Trophoblast cell (in vitro differentiated cells and primary cell): Measurements from ENCODE around the gene ZDHHC8.

Experiments
- DNase-seq, 2 donors: peaks; one replicate each; pipeline ENCODE4 v3.0.0-alpha.2; 2016
- H2AFZ ChIP-seq: 2 replicates; pipeline ENCODE4 v1.6.1; 2013; ENCODE audit warnings: low read length, moderate library complexity, mild to moderate bottlenecking; ENCODE audit not compliant: insufficient read depth, poor library complexity
- H2AK5ac ChIP-seq: 2 replicates; pipeline ENCODE4 v1.6.1; 2013; ENCODE audit warnings: mild to moderate bottlenecking, low read length
- H2BK120ac ChIP-seq: 2 replicates; pipeline ENCODE4 v1.6.1; 2013; ENCODE audit warnings: low read length, mild to moderate bottlenecking, moderate library complexity; ENCODE audit not compliant: insufficient read depth, poor library complexity
- H2BK12ac ChIP-seq: 2 replicates; pipeline ENCODE4 v1.6.1; 2013; ENCODE audit warnings: mild to moderate bottlenecking, low read length, moderate library complexity
- H2BK5ac ChIP-seq: 2 replicates; pipeline ENCODE4 v1.6.1; 2013; ENCODE audit warnings: low read length, low read depth, moderate library complexity, mild to moderate bottlenecking; ENCODE audit not compliant: poor library complexity
- H3K14ac ChIP-seq: 2 replicates; pipeline ENCODE4 v1.6.1; 2013; ENCODE audit warnings: mild to moderate bottlenecking, low read length
- H3K18ac ChIP-seq: 2 replicates; pipeline ENCODE4 v1.6.1; 2013; ENCODE audit warnings: mild to moderate bottlenecking, low read length
- H3K23ac ChIP-seq: 2 replicates; pipeline ENCODE4 v1.6.1; 2013; ENCODE audit warnings: low read length
- H3K27ac ChIP-seq: 2 replicates; pipeline ENCODE4 v1.5.1; 2013; ENCODE audit warnings: low read depth, mild to moderate bottlenecking, inconsistent platforms, low read length, moderate library complexity
- H3K27me3 ChIP-seq: 2 replicates; pipeline ENCODE4 v1.6.1; 2013; ENCODE audit warnings: inconsistent platforms, mild to moderate bottlenecking, low read length, moderate library complexity; ENCODE audit not compliant: insufficient read depth
- H3K36me3 ChIP-seq, 2 experiments: 1 replicate in 1 of 2; 2 replicates in 1 of 2; pipeline ENCODE4 v1.6.1; 2013; ENCODE audit warnings: low read length in 2 of 2, mild to moderate bottlenecking in 2 of 2, moderate library complexity in 1 of 2; ENCODE audit not compliant: insufficient read depth in 2 of 2, control insufficient read depth in 1 of 2
- H3K4ac ChIP-seq: 2 replicates; pipeline ENCODE4 v1.6.1; 2013; ENCODE audit warnings: low read depth, mild to moderate bottlenecking, low read length, moderate library complexity
- H3K4me1 ChIP-seq, 2 experiments: 1 replicate in 1 of 2; 2 replicates in 1 of 2; pipeline ENCODE4 v1.6.1; 2013; ENCODE audit warnings: low read length in 2 of 2, mild to moderate bottlenecking in 2 of 2, moderate library complexity in 1 of 2; ENCODE audit not compliant: insufficient read depth in 2 of 2, control insufficient read depth in 1 of 2
- H3K4me2 ChIP-seq: 2 replicates; pipeline ENCODE4 v1.6.1; 2013; ENCODE audit warnings: inconsistent platforms, mild to moderate bottlenecking, low read length, moderate library complexity
- H3K4me3 ChIP-seq: 2 replicates; pipeline ENCODE4 v1.5.1; 2013; ENCODE audit warnings: mild to moderate bottlenecking, low read depth, low read length, inconsistent platforms
- H3K79me1 ChIP-seq: one replicate; pipeline ENCODE4 v1.6.1; 2013; ENCODE audit warnings: low read length
- H3K79me2 ChIP-seq: 2 replicates; pipeline ENCODE4 v1.6.1; 2013; ENCODE audit warnings: low read length, mild to moderate bottlenecking; ENCODE audit not compliant: control insufficient read depth, insufficient read depth, poor library complexity
- H3K9ac ChIP-seq: 2 replicates; pipeline ENCODE4 v1.6.1; 2013; ENCODE audit warnings: mild to moderate bottlenecking, low read length
- H3K9me3 ChIP-seq: 2 replicates; pipeline ENCODE4 v1.6.1; 2013; ENCODE audit warnings: low read depth, mild to moderate bottlenecking, control low read depth, inconsistent platforms, low read length; ENCODE audit not compliant: insufficient read depth
- H4K12ac ChIP-seq: 2 replicates; pipeline ENCODE4 v1.6.1; 2013; ENCODE audit warnings: low read depth, mild to moderate bottlenecking, low read length, moderate library complexity
- H4K8ac ChIP-seq: 2 replicates; pipeline ENCODE4 v1.6.1; 2013; ENCODE audit warnings: low read depth, mild to moderate bottlenecking, low read length, moderate library complexity
- H4K91ac ChIP-seq: one replicate; pipeline ENCODE4 v1.6.1; 2013; ENCODE audit warnings: low read depth, mild to moderate bottlenecking, low read length, moderate library complexity
- WGBS: extraction: QIAGEN DNeasy Blood & Tissue Kit; methylation state at CpG from one replicate; pipeline ENCODE4 v1.1.7; 2013; ENCODE audit warnings: missing lambda C conversion rate; ENCODE audit not compliant: insufficient read length, insufficient coverage; ENCODE audit errors: extremely low coverage; 5-methylcytosine and 5-hydroxymethylcytosine counted together

Gene ZDHHC8

GRCh38 chr22:20169253-20169822 lies 37.7 kb downstream of the ZDHHC8 start:
- no peaks in the 10 kb centered on the region for H3K79me2 ChIP-seq
- H2BK5ac ChIP-seq = no peak overlapping the region
- peaks cover 3% of the 10 kb centered on the region for H3K9me3 ChIP-seq
- H4K91ac ChIP-seq = no peak overlapping the region
- H4K12ac ChIP-seq = no peak overlapping the region
- WGBS = no CpG with 5 or more reads among the region's 10 CpGs
- H3K14ac ChIP-seq = no peak overlapping the region
- H2AK5ac ChIP-seq = no peak overlapping the region
- H4K8ac ChIP-seq = no peak overlapping the region
- no peak overlapping the region for H2BK12ac ChIP-seq
- no peak overlapping the region for H3K23ac ChIP-seq
- no peaks in the 10 kb centered on the region for H3K36me3 ChIP-seq
- H3K27me3 ChIP-seq = no peaks in the 10 kb centered on the region
- H3K79me1 ChIP-seq = no peaks in the 10 kb centered on the region
- no peak overlapping the region for H3K4me2 ChIP-seq
- no peak overlapping the region for H3K9ac ChIP-seq
- no peak for DNase-seq
- H2BK120ac ChIP-seq = no peak overlapping the region
- no peak overlapping the region for H3K4me3 ChIP-seq
- H3K4me1 ChIP-seq = no peaks in the 10 kb centered on the region
- no peak overlapping the region for H3K4ac ChIP-seq
- H2AFZ ChIP-seq = no peak overlapping the region
- no peak overlapping the region for H3K18ac ChIP-seq
- H3K27ac ChIP-seq = no peak overlapping the region

- Histone ChIP-seq H3K27me3 (no peaks in the 10 kb centered on the region), H4K8ac (no peak overlapping the region), H2AK5ac (no peak overlapping the region), H3K9ac (no peak overlapping the region), H2BK120ac (no peak overlapping the region), H3K27ac (no peak overlapping the region), H3K18ac (no peak overlapping the region), H3K4me3 (no peak overlapping the region), H4K12ac (no peak overlapping the region), H3K79me1 (no peaks in the 10 kb centered on the region), H3K9me3 (peaks cover 3% of the 10 kb centered on the region), H3K4me2 (no peak overlapping the region), H3K36me3 (no peaks in the 10 kb centered on the region), H2AFZ (no peak overlapping the region), H3K14ac (no peak overlapping the region), H3K23ac (no peak overlapping the region), H3K4ac (no peak overlapping the region), H2BK12ac (no peak overlapping the region), H4K91ac (no peak overlapping the region), H2BK5ac (no peak overlapping the region), H3K79me2 (no peaks in the 10 kb centered on the region), H3K4me1 (no peaks in the 10 kb centered on the region)
- no peak for DNase-seq
- WGBS = no CpG with 5 or more reads among the region's 13 CpGs
These were observed 38.6 kb downstream of the ZDHHC8 start for GRCh38 chr22:20170170-20170569.

- Histone ChIP-seq H3K79me1 (no peaks in the 10 kb centered on the region), H3K9ac (no peak overlapping the region), H4K8ac (no peak overlapping the region), H3K4me1 (no peaks in the 10 kb centered on the region), H2BK12ac (no peak overlapping the region), H3K36me3 (no peaks in the 10 kb centered on the region), H2AFZ (no peak overlapping the region), H3K4ac (no peak overlapping the region), H3K18ac (no peak overlapping the region), H2BK120ac (no peak overlapping the region), H3K4me3 (no peak overlapping the region), H2AK5ac (no peak overlapping the region), H3K4me2 (no peak overlapping the region), H3K27me3 (no peaks in the 10 kb centered on the region), H3K23ac (no peak overlapping the region), H3K9me3 (peaks cover 2% of the 10 kb centered on the region), H2BK5ac (no peak overlapping the region), H4K91ac (no peak overlapping the region), H3K14ac (no peak overlapping the region), H3K27ac (no peak overlapping the region), H4K12ac (no peak overlapping the region), H3K79me2 (no peaks in the 10 kb centered on the region)
- no CpG with 5 or more reads among the region's 12 CpGs for WGBS
- no peak for DNase-seq
These were observed 39.9 kb downstream of the ZDHHC8 start for GRCh38 chr22:20171288-20172140.

GRCh38 chr22:20172141-20172613 lies 40.6 kb downstream of the ZDHHC8 start:
- Histone ChIP-seq H2BK5ac (no peak overlapping the region), H3K23ac (no peak overlapping the region), H3K18ac (no peak overlapping the region), H4K8ac (no peak overlapping the region), H2AK5ac (no peak overlapping the region), H3K27ac (no peak overlapping the region), H4K12ac (no peak overlapping the region), H3K4me1 (no peaks in the 10 kb centered on the region), H2AFZ (no peak overlapping the region), H2BK12ac (no peak overlapping the region), H3K14ac (no peak overlapping the region), H2BK120ac (no peak overlapping the region), H3K9ac (no peak overlapping the region), H3K9me3 (no peaks in the 10 kb centered on the region), H3K36me3 (no peaks in the 10 kb centered on the region), H3K4ac (no peak overlapping the region), H4K91ac (no peak overlapping the region), H3K4me3 (no peak overlapping the region), H3K79me2 (no peaks in the 10 kb centered on the region), H3K79me1 (no peaks in the 10 kb centered on the region), H3K27me3 (no peaks in the 10 kb centered on the region), H3K4me2 (no peak overlapping the region)
- no peak for DNase-seq
- no CpG with 5 or more reads among the region's 10 CpGs for WGBS
